Measurements from ENCODE around the gene PPM1E. TPM values are rescaled to one million over a fixed set of nuclear protein-coding genes. Genes with fewer than 3 reads are reported as not detected.
"Not testable (repeated sequence)": the region's sequence is repeated elsewhere in the genome, so short reads cannot be mapped to it uniquely, and the experiment has no call there.

PPM1E gene
- total and polyA plus RNA-seq, 2 donors (not counting 1 experiment from before 2014, with no cell fraction given) = not detected

DNA sequence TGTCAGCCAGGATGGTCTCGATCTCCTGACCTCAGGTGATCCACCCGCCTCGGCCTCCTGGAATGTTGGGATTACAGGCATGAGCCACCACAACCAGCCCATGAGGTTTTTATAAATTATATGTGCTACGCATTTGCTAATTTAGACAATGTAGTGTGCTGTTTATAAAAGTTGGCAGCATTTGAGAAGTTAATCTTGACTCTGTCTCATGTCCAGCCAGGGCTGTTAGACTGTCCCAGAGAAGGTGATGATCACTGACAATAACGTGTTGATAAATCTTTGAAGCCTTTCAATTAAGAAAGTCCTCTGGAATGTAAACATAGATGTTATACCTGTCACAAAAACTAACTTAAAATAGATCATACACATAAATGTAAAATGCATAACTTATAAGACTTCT is 82.0 kb downstream of the PPM1E start:
- no peak overlapping the region for H2AFZ ChIP-seq (ENCODE audit: insufficient read depth, low read depth, low read length, poor library complexity, severe bottlenecking)
- H3K4me1 Mint-ChIP-seq = peaks cover 5% of the 10 kb centered on the region
- 91% methylated on average over 1 of the region's 5 CpGs for WGBS (ENCODE audit: insufficient coverage)
- no peak overlapping the region for H3K4me3 ChIP-seq (ENCODE audit: control extremely low read depth in 1 of 5, extremely low read depth in 1 of 5, insufficient read depth in 1 of 5, low read depth in 2 of 5, low read length in 4 of 5)
- no peaks in the 10 kb centered on the region for H3K79me2 ChIP-seq (ENCODE audit: control insufficient read depth, insufficient read depth, low read length)
- no peak overlapping the region for H3K4me2 ChIP-seq (replicated peaks; ENCODE audit: low read depth, low read length, poor library complexity, severe bottlenecking)
- DNase-seq (no peak), ATAC-seq (ENCODE audit: low read depth) (no peak)
- no peak overlapping the region for H3K27ac Mint-ChIP-seq
- H3K9me3 Mint-ChIP-seq (ENCODE audit: insufficient read depth) = peaks cover 2% of the 10 kb centered on the region
- H4K20me1 ChIP-seq (ENCODE audit: control insufficient read depth, insufficient read depth, low read length, poor library complexity, severe bottlenecking) = no peaks in the 10 kb centered on the region
- H3K9me3 ChIP-seq (ENCODE audit: control extremely low read depth in 1 of 3, control insufficient read depth in 2 of 3, insufficient read depth in 1 of 3, low read length in 2 of 3) = no peaks in the 10 kb centered on the region
- peaks cover 21% of the 10 kb centered on the region for H3K27me3 Mint-ChIP-seq
- intact Hi-C loops (cut with micrococcal nuclease) = no loop called here
- H3K4me3 Mint-ChIP-seq = no peak overlapping the region
- no peaks in the 10 kb centered on the region for H3K4me1 ChIP-seq (ENCODE audit: control insufficient read depth in 2 of 2, insufficient read depth in 2 of 2, low read length in 2 of 2)
- H3K9ac ChIP-seq (ENCODE audit: low read length) = no peak overlapping the region
- ChIA-PET POLR2A (no interaction called here), CTCF (no interaction called here)
- H3K27ac ChIP-seq (ENCODE audit: low read length in 2 of 2) = no peak overlapping the region
- H3K36me3 ChIP-seq (replicated peaks in 1 of 2; ENCODE audit: control extremely low read depth in 1 of 2, control insufficient read depth in 1 of 2, extremely low read depth in 1 of 2, insufficient read depth in 2 of 2, low read length in 1 of 2) = no peaks in the 10 kb centered on the region
- H3K27me3 ChIP-seq (replicated peaks in 1 of 4; ENCODE audit: control extremely low read depth in 1 of 4, control insufficient read depth in 3 of 4, insufficient read depth in 4 of 4, low read length in 3 of 4) = peaks cover 0 to 5% (median 2%) of the 10 kb centered on the region in 4 experiments
- TF ChIP-seq, protein P1, sequence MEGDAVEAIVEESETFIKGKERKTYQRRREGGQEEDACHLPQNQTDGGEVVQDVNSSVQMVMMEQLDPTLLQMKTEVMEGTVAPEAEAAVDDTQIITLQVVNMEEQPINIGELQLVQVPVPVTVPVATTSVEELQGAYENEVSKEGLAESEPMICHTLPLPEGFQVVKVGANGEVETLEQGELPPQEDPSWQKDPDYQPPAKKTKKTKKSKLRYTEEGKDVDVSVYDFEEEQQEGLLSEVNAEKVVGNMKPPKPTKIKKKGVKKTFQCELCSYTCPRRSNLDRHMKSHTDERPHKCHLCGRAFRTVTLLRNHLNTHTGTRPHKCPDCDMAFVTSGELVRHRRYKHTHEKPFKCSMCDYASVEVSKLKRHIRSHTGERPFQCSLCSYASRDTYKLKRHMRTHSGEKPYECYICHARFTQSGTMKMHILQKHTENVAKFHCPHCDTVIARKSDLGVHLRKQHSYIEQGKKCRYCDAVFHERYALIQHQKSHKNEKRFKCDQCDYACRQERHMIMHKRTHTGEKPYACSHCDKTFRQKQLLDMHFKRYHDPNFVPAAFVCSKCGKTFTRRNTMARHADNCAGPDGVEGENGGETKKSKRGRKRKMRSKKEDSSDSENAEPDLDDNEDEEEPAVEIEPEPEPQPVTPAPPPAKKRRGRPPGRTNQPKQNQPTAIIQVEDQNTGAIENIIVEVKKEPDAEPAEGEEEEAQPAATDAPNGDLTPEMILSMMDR (IDR thresholded peaks at IDR 0.05) = no peak
- no peak for TF ChIP-seq EZH2 (IDR thresholded peaks at IDR 0.05; ENCODE audit: borderline replicate concordance, insufficient read depth, low read depth, low read length, poor library complexity, severe bottlenecking)

DNA sequence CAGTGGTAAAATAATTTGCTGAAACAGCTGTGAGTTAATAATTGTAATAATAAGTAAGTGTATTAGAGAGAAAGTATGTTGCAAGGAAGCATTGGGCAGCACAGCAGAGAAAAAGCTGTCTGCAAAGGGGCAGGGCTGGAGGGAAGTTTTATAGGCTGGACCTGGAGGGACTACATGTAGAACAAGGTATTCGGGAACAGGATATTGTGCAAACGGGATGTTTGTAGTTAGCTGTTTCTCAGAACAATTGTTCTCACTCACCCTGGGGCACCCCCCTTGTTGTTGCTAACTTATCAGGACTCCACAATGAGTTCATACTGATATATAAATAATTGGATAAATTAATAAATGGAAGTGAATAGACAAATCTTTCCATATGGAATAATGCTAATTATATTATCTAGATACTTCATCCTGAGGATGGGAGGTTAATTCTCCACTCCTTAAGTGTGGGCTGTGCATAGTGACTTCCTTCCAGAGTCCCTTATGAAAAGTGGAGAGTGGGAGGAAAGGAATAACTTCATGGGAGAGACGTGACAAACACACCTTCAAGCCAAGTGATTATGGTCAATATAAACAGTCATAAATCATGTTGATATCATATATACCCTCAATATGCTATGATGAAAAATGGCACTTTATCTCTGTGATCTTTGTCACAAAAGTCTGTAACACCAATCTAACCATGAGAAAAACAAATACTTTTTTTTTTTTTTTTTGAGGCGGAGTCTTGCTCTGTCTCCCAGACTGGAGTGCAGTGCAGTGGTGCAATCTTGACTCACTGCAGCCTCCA is 85.4 kb downstream of the PPM1E start:
- Histone ChIP-seq H3K4me3 (ENCODE audit: control extremely low read depth in 1 of 5, extremely low read depth in 1 of 5, insufficient read depth in 1 of 5, low read depth in 2 of 5, low read length in 4 of 5) (no peak overlapping the region), H3K27me3 (replicated peaks in 1 of 4; ENCODE audit: control extremely low read depth in 1 of 4, control insufficient read depth in 3 of 4, insufficient read depth in 4 of 4, low read length in 3 of 4) (no peaks in the 10 kb centered on the region), H3K9ac (ENCODE audit: low read length) (no peak overlapping the region), H3K9me3 (ENCODE audit: control extremely low read depth in 1 of 3, control insufficient read depth in 2 of 3, insufficient read depth in 1 of 3, low read length in 2 of 3) (no peaks in the 10 kb centered on the region), H3K36me3 (replicated peaks in 1 of 2; ENCODE audit: control extremely low read depth in 1 of 2, control insufficient read depth in 1 of 2, extremely low read depth in 1 of 2, insufficient read depth in 2 of 2, low read length in 1 of 2) (no peaks in the 10 kb centered on the region), H3K27ac (ENCODE audit: low read length in 2 of 2) (no peak overlapping the region), H4K20me1 (ENCODE audit: control insufficient read depth, insufficient read depth, low read length, poor library complexity, severe bottlenecking) (no peaks in the 10 kb centered on the region), H3K4me1 (ENCODE audit: control insufficient read depth in 2 of 2, insufficient read depth in 2 of 2, low read length in 2 of 2) (no peaks in the 10 kb centered on the region), H2AFZ (ENCODE audit: insufficient read depth, low read depth, low read length, poor library complexity, severe bottlenecking) (no peak overlapping the region), H3K79me2 (ENCODE audit: control insufficient read depth, insufficient read depth, low read length) (no peaks in the 10 kb centered on the region), H3K4me2 (replicated peaks; ENCODE audit: low read depth, low read length, poor library complexity, severe bottlenecking) (no peak overlapping the region)
- H3K4me1 Mint-ChIP-seq = no peaks in the 10 kb centered on the region
- TF ChIP-seq EZH2 (IDR thresholded peaks at IDR 0.05; ENCODE audit: borderline replicate concordance, insufficient read depth, low read depth, low read length, poor library complexity, severe bottlenecking) = no peak
- TF ChIP-seq, protein P1 (IDR thresholded peaks at IDR 0.05) = no peak
- no peaks in the 10 kb centered on the region for H3K9me3 Mint-ChIP-seq (ENCODE audit: insufficient read depth)
- no peak for DNase-seq
- ATAC-seq (ENCODE audit: low read depth) = no peak
- intact Hi-C loops (cut with micrococcal nuclease) = no loop called here
- ChIA-PET CTCF (no interaction called here), POLR2A (no interaction called here)
- no peak overlapping the region for H3K27ac Mint-ChIP-seq
- H3K27me3 Mint-ChIP-seq = no peaks in the 10 kb centered on the region
- 67% methylated on average over 1 of the region's 4 CpGs for WGBS (ENCODE audit: insufficient coverage)
- no peak overlapping the region for H3K4me3 Mint-ChIP-seq

DNA sequence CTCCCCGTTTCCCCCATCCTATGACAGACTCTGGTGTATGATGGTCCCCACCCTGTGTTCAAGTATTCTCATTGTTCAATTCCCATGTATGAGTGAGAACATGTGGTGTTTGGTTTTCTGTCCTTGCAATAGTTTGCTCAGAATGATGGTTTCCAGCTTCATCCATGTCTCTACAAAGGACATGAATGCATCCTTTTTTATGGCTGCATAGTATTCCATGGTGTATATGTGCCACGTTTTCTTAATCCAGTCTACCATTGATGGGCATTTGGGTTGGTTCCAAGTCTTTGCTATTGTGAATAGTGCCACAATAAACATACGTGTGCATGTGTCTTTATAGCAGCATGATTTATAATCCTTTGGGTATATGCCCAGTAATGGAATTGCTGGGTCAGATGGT is 90.8 kb downstream of the PPM1E start:
- H3K4me1 ChIP-seq (ENCODE audit: control insufficient read depth in 2 of 2, insufficient read depth in 2 of 2, low read length in 2 of 2); intact Hi-C loops (cut with micrococcal nuclease); DNase-seq; H3K4me2 ChIP-seq (replicated peaks; ENCODE audit: low read depth, low read length, poor library complexity, severe bottlenecking); H3K27ac Mint-ChIP-seq; H3K9ac ChIP-seq (ENCODE audit: low read length); H2AFZ ChIP-seq (ENCODE audit: insufficient read depth, low read depth, low read length, poor library complexity, severe bottlenecking); ATAC-seq (ENCODE audit: low read depth); POLR2A ChIA-PET; H3K79me2 ChIP-seq (ENCODE audit: control insufficient read depth, insufficient read depth, low read length); H3K4me1 Mint-ChIP-seq; H3K4me3 ChIP-seq (ENCODE audit: control extremely low read depth in 1 of 5, extremely low read depth in 1 of 5, insufficient read depth in 1 of 5, low read depth in 2 of 5, low read length in 4 of 5); H3K27ac ChIP-seq (ENCODE audit: low read length in 2 of 2); H3K9me3 ChIP-seq (ENCODE audit: control extremely low read depth in 1 of 3, control insufficient read depth in 2 of 3, insufficient read depth in 1 of 3, low read length in 2 of 3); H3K4me3 Mint-ChIP-seq; H3K9me3 Mint-ChIP-seq (ENCODE audit: insufficient read depth); H3K27me3 ChIP-seq (replicated peaks in 1 of 4; ENCODE audit: control extremely low read depth in 1 of 4, control insufficient read depth in 3 of 4, insufficient read depth in 4 of 4, low read length in 3 of 4); H3K36me3 ChIP-seq (replicated peaks in 1 of 2; ENCODE audit: control extremely low read depth in 1 of 2, control insufficient read depth in 1 of 2, extremely low read depth in 1 of 2, insufficient read depth in 2 of 2, low read length in 1 of 2); H4K20me1 ChIP-seq (ENCODE audit: control insufficient read depth, insufficient read depth, low read length, poor library complexity, severe bottlenecking); CTCF ChIA-PET: not testable (repeated sequence)
- WGBS (ENCODE audit: insufficient coverage) = no CpG with 5 or more reads among the region's 3 CpGs
- H3K27me3 Mint-ChIP-seq = peaks cover 24% of the 10 kb centered on the region

All from B cell (primary cell).